T-helper 1 cell treated with Interleukin-12 subunit alpha and Interleukin-12 subunit beta and Interleukin-4 antibody, amounts not matched to agents 30 ng/mL and 1 ng/mL, for 36 hours (primary cell): ENCODE measurements around the gene C3orf33. TPM values are rescaled to one million over a fixed set of nuclear protein-coding genes. Genes with fewer than 3 reads are reported as not detected.

Experiments
- intact Hi-C: fragments of 100-400 bp; cut with micrococcal nuclease; formaldehyde crosslinking; loops from one replicate; pipeline ENCODE4 v1.15.1; 2024
- total RNA-seq: library from RNA; stranded (reverse); gene quantifications from 2 replicates; pipeline ENCODE4 v1.2.3, GENCODE V29; 2022

Gene C3orf33
- total RNA-seq, 1 donor from 2014 or later = 0.83 TPM

DNA sequence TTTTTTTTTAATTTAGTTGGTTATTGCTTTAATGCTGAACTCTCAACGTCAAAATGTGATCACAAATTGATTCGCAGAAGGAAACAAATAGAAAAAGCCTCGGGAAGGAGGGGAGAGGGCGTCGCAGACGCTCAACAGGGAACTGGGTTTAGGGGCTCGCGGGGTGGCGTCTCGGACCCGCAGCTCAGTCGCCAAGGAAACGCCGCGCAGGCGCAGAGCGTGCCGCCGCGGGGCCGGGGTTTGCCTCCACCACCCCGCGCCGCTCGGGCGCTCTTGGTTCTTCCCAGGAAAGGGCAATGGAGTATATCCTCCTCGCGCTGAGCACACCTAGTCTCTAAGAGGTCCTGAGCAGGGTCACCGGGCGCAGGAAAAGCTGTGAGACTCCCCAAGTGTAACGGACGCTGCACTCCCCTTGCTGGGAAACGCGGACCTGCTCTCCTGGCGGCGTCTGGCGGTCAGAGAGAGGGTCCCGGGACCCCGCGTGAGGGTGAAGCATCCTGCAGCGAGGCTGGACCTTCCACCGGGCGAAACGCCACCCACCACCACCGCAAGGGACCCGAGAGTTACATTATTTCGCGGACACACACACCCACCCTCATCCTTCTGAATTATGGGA, 62.0 kb downstream of the C3orf33 start:
- intact Hi-C loops = no loop called here

GRCh38 chr3:155743606-155744005, 62.5 kb downstream of the C3orf33 start:
- intact Hi-C loops = no loop called here

DNA sequence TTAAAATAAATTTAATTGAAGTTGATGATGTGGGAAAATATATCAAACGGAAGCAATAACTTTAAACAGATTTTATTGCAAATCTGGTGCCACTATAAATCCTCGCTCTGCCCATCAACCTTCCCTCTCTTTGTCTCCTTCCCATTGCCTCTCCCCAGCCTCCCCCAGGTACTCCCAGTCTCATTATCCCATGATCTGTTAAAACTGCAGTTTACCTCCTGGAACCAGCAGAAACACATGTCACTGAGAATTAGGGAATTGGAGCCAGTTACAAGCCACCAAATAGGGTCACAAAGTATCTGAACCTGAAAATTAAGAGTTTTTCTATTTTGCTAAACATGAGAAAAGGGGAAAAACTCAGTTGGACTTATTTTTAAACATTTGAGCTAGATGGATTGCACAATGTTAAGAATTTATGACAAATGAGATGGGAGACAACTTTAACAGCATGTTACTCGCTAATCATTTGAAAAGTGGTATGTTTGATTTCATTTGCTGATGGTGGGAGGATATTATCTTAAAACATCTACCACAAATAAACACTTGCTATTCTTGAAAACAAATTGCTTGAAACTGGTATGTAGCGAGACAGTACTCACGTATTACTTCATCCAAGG, 63.6 kb downstream of the C3orf33 start:
- intact Hi-C loops = no loop called here

- intact Hi-C loops = no loop called here
These were observed 64.5 kb downstream of the C3orf33 start for GRCh38 chr3:155741603-155742002.

DNA sequence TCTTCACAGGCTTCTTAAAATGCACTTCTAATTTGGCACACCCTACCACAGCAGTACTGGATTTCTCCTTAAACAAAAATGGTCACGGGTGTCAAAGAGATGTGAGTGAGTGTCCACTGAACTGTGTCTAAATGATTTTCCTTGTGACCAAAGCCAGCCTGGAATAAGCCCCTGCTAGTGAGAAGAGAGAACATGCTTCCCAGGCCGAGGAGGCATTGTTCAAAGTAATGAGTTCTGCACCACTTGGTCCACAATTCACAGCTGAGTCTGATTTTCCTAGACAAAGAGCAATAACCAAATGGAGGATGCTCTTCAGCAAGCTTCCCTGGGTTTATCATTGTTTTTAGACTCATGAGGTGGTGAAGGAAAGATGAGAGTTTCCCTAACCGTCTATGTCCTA, 65.0 kb downstream of the C3orf33 start:
- intact Hi-C loops = no loop called here

GRCh38 chr3:155739154-155739553, 66.9 kb downstream of the C3orf33 start:
- intact Hi-C loops = no loop called here

DNA sequence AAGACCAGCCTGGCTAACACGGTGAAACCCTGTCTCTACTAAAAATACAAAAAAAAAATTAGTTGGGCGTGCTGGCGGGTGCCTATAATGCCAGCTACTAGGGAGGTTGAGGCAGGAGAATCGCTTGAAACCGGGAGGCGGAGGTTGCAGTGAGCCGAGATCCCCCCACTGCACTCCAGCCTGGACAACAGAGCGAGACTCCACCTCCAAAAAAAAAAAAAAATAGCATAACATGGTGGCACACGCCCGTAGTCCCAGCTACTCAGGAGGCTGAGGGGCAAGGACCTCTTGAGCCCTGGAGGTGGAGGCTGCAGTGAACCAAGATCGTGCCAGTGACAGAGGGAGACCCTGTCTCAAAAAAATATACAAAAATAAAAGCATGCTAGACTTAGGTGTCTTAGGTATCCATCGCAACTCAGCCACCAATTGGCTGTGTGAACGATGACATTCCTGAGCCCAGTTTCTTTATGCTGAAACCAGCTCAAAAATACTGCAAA, 67.5 kb downstream of the C3orf33 start:
- intact Hi-C loops = no loop called here

- intact Hi-C loops = no loop called here
These were observed 68.1 kb downstream of the C3orf33 start for GRCh38 chr3:155737844-155738460.

DNA sequence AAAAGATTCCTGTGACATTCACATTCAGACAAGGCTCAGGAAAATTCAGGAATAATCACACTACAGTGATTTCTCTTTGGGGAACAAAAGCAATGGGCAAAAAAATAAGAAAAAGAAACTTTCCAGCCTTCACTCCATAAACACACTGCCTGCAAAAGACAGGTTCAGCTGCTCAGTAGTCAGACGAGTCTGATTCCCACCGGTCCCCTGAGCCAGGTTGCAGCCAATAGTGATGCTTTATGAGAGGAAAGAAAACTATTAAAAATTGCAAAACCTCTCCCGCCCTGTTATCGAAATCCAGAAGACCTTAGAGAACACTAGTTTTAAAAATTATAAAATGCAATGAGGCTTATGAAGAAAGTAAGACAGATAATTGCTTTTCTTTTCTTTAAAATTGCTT, 69.7 kb downstream of the C3orf33 start:
- intact Hi-C loops = no loop called here

- intact Hi-C loops = no loop called here
These were observed 75.2 kb downstream of the C3orf33 start for GRCh38 chr3:155730843-155731242.

- intact Hi-C loops = no loop called here
These were observed 78.2 kb downstream of the C3orf33 start for GRCh38 chr3:155727836-155728235.

- intact Hi-C loops = no loop called here
These were observed 91.8 kb downstream of the C3orf33 start for GRCh38 chr3:155714295-155714718.

Other genes with a start within 250 kb of the C3orf33 start
- gene PLCH1, start 61.2 kb downstream of the C3orf33 start, total RNA-seq = 0.71 and 0.88 TPM in 2 replicates
- 39.2 and 42.0 TPM in 2 replicates for gene SLC33A1, start 48.1 kb upstream of the C3orf33 start, total RNA-seq
- 75.2 and 89.2 TPM in 2 replicates for gene GMPS, start 64.4 kb upstream of the C3orf33 start, total RNA-seq